SH-SY5Y (cell line): Measurements from ENCODE around the gene ZNF212.

Experiments
- GATA2 ChIP-seq: IDR thresholded peaks from 2 replicates; pipeline ENCODE4 v1.6.1; 2011; ENCODE audit warnings: mild to moderate bottlenecking, low read depth, low read length
- GATA3 ChIP-seq: IDR thresholded peaks from 2 replicates; pipeline ENCODE4 v1.6.1; 2011; ENCODE audit warnings: low read depth, mild to moderate bottlenecking, low read length, moderate library complexity

GRCh38 chr7:149277871-149278270 is 38.4 kb downstream of the ZNF212 start:
- TF ChIP-seq GATA3 (no peak), GATA2 (no peak)
